Neural progenitor cell (in vitro differentiated cells): ENCODE measurements around the gene CARD16.
"Not testable (repeated sequence)": the region's sequence is repeated elsewhere in the genome, so short reads cannot be mapped to it uniquely, and the experiment has no call there.

Source experiments
- EZH2 ChIP-seq: fragments of 200-600 bp; sonication (generic); IDR thresholded peaks from 2 replicates; pipeline ENCODE4 v1.6.1; 2017; ENCODE audit warnings: antibody characterized with exemption, mild to moderate bottlenecking, moderate library complexity
- EZH2phosphoT487 ChIP-seq: fragments of 200-600 bp; sonication (generic); IDR thresholded peaks from 2 replicates; pipeline ENCODE4 v1.6.1; 2017; ENCODE audit warnings: antibody characterized with exemption
- TF ChIP-seq, protein P1 (sequence below): fragments of 200-600 bp; sonication (generic); IDR thresholded peaks from 2 replicates; pipeline ENCODE4 v1.5.1; 2017; ENCODE audit warnings: antibody characterized with exemption, mild to moderate bottlenecking

DNA sequence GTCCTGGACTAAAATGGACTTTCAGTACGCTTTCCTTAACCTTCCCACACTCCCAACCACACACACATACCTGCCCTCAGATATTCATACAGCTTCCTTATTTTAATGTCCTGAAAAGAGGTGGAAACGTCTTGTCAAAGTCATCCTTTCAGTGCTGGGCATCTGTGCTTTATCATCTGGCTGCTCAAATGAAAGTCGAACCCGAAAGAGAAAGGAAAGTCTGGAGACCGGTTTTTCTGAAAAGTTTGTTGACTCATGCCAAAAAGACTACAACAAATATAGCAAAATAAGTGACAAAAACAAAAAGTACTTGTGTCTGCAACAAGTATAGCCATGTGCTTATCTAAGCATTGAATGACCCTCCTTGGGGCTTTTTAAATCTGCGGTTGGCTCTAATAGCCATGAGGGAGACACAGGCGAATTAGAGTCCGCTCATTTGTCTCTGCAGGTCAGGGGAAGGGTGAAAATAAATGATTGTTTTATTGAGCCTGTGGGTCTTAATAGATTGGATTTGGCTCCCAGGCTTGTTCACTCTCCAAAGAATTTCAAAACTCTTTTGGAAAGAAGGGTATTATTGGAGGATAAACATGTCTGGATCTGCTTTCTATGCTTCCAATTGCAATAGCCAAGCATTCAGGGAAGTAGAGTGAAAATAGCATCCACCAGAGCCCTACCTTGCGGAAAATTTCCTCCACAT is 18.3 kb upstream of the CARD16 start:
- TF ChIP-seq, protein P1, sequence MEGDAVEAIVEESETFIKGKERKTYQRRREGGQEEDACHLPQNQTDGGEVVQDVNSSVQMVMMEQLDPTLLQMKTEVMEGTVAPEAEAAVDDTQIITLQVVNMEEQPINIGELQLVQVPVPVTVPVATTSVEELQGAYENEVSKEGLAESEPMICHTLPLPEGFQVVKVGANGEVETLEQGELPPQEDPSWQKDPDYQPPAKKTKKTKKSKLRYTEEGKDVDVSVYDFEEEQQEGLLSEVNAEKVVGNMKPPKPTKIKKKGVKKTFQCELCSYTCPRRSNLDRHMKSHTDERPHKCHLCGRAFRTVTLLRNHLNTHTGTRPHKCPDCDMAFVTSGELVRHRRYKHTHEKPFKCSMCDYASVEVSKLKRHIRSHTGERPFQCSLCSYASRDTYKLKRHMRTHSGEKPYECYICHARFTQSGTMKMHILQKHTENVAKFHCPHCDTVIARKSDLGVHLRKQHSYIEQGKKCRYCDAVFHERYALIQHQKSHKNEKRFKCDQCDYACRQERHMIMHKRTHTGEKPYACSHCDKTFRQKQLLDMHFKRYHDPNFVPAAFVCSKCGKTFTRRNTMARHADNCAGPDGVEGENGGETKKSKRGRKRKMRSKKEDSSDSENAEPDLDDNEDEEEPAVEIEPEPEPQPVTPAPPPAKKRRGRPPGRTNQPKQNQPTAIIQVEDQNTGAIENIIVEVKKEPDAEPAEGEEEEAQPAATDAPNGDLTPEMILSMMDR: not testable (repeated sequence)
- not testable (repeated sequence) for TF ChIP-seq EZH2phosphoT487, EZH2
